Fibroblast of pulmonary artery (primary cell): ENCODE data around the gene PODNL1.

Source experiments
- DNase-seq: peaks from one replicate; pipeline ENCODE4 v3.0.0-alpha.2; 2010; ENCODE audit warnings: low read depth
- H3K4me3 ChIP-seq: replicated peaks from 2 replicates; pipeline ENCODE4 v1.5.1; 2011; ENCODE audit warnings: low read depth, mild to moderate bottlenecking, control low read depth, low read length, moderate library complexity
- TF ChIP-seq, protein P1 (sequence below): IDR thresholded peaks from 2 replicates; pipeline ENCODE4 v1.5.1; 2011; ENCODE audit warnings: mild to moderate bottlenecking, control low read depth, low read length, inconsistent platforms; ENCODE audit errors: missing control alignments

The PODNL1 gene

DNA sequence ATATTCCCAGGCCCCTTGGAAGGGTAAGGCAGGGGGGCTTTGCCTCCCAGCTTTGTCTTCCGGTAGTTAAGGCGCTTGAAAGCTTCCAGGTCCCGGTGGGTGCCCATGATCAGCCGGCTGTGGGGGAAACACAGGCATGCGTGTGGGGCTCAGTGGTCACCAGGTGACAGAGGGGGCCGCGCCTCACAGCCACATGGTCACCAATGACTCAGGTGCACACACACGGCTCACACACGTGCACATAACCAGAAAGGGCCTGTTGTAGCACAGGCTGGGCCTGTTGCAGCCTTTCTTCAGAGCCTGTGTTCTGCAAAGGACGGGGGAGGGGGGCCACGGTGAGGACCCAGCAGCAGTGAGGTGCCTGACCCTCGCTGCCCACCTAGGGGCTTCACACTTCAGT lies 55.4 kb downstream of the PODNL1 start:
- DNase-seq, result no peak
- H3K4me3 ChIP-seq, result no peak overlapping the region
- TF ChIP-seq, protein P1, sequence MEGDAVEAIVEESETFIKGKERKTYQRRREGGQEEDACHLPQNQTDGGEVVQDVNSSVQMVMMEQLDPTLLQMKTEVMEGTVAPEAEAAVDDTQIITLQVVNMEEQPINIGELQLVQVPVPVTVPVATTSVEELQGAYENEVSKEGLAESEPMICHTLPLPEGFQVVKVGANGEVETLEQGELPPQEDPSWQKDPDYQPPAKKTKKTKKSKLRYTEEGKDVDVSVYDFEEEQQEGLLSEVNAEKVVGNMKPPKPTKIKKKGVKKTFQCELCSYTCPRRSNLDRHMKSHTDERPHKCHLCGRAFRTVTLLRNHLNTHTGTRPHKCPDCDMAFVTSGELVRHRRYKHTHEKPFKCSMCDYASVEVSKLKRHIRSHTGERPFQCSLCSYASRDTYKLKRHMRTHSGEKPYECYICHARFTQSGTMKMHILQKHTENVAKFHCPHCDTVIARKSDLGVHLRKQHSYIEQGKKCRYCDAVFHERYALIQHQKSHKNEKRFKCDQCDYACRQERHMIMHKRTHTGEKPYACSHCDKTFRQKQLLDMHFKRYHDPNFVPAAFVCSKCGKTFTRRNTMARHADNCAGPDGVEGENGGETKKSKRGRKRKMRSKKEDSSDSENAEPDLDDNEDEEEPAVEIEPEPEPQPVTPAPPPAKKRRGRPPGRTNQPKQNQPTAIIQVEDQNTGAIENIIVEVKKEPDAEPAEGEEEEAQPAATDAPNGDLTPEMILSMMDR, result no peak

- DNase-seq, result no peak
- H3K4me3 ChIP-seq, result no peak overlapping the region
- TF ChIP-seq, protein P1, result no peak
Observed at GRCh38 chr19:13882419-13882795, 55.8 kb downstream of the PODNL1 start.

DNA sequence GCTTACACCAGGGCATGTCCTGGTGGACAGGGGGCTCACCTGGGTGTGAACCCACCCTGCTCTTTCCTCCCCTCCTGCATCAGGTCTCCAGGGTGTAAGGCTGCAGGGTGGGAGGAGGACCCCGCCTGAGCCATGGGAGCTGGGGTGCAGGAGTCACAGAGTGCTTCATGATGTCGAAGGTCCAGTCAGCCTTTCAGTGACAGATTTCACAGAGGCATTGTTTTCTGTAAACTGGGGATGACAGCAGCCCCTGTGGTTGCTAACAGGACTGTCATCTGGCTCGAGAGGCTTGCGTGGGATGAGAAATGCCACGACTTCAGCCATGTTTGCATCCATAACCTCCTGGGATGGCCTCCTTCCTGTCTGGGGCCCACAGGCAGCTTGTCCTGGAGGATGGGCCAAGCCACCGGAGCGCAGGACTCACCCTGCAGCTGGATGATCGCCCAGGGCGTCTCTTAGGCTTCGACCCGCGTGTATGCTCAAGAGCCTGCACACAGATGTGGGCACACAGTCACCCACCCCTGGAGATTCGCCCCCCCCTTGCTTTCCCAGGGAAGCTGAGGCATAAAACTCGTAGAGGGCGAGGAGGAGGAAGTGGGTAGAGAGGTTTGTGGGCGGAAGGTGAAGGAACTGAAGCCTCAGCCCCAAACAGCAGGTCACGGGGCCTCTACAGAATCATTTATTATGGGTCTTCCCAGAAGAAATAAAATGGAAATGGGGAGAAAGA lies 56.4 kb downstream of the PODNL1 start:
- no peak overlapping the region for H3K4me3 ChIP-seq
- TF ChIP-seq, protein P1, result no peak
- DNase-seq, result no peak

DNA sequence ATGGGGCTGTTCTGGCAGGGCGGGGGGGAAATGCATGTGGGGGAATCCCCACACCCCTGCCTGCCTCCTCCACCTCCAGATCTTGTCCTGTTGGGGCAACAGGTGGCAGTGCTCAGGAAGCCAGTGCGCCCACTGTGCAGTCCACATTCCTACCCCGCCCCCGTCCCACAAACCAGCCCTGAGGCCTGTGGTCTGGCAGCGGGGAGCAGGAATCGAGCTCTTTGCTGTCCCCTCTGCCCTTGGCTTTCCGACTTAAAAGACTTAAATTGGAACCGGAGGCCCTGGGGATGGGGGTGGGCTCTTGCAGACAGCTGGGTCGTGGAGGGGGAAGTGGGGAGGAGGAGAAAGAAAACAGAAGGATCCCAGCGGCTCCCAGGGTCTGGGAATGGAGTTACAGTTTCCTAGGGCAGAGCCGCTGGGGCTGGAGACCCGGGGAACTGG lies 56.9 kb downstream of the PODNL1 start:
- no peak for DNase-seq
- TF ChIP-seq, protein P1, result no peak
- H3K4me3 ChIP-seq, result no peak overlapping the region
